GM23248 (cell line): ENCODE measurements around the gene SMIM36.

Experiments used
- EZH2 ChIP-seq: fragments of 200-600 bp; sonication (generic); IDR thresholded peaks from 2 replicates; pipeline ENCODE4 v1.6.1; 2018; ENCODE audit warnings: antibody characterized with exemption, mild to moderate bottlenecking; ENCODE audit not compliant: insufficient read depth, poor library complexity, severe bottlenecking
- EZH2phosphoT487 ChIP-seq: fragments of 200-600 bp; sonication (generic); IDR thresholded peaks from 2 replicates; pipeline ENCODE4 v1.6.1; 2018; ENCODE audit warnings: antibody characterized with exemption, moderate library complexity, mild to moderate bottlenecking, low read depth; ENCODE audit not compliant: insufficient read depth

DNA sequence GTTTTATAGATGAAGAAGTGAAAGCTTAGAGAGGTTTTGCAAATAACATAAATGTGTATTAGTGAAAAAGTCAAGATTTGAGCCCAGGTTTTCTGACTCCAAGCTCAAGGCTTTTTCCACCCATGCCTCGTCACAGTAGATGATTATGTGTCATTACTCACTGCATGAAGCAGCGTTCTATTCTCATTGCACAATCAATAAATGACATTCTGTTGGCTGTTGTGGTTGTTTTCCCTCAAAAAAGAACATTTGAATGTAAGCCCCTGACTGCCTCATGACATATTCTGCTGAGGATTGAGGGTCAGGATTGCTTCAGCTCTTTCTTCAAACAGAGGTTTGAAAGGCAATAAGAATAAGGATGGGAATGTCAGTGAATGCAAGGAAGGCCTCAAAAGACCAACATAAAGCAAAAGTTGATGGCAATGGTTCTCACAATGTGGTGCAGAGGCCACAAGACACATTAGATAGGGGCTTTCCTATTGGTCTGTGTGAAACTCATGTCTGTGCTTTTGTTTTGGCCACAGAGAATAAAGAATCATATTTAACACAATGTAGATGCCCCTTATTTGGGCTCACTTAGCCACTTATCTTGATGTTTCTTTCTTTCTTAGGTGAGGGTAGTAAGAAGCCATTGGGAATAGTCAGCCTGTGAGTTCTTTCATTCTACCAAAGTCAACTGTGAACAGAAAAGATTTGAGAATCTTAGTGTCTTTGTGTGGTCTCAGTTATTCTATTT lies 84.2 kb downstream of the SMIM36 start:
- TF ChIP-seq EZH2 (no peak), EZH2phosphoT487 (no peak)
